ENCODE measurements around the gene GPR85.
"Not testable (repeated sequence)": the region's sequence is repeated elsewhere in the genome, so short reads cannot be mapped to it uniquely, and the experiment has no call there.

The GPR85 gene

GRCh38 chr7:113086431-113086888 lies at the start of gene GPR85:
TSS of gene GPR85 (minus strand) at chr7:113086827. CDS start at chr7:113084721, 2,106 bp downstream.
- no peak within 1 kb of the TSS for H3K27ac Mint-ChIP-seq
- H3K4me1 Mint-ChIP-seq, result peaks cover 11% of the 10 kb centered on the region
- H3K27me3 Mint-ChIP-seq, result peaks cover 38% of the 10 kb centered on the region
- no peaks in the 10 kb centered on the region for H3K9me3 Mint-ChIP-seq
- H3K36me3 Mint-ChIP-seq, result no peaks in the 10 kb centered on the region
- H3K4me3 Mint-ChIP-seq, result peak within 1 kb of the TSS; percentile 66
- ATAC-seq, result peak; percentile 82

- no peaks in the 10 kb centered on the region for H3K36me3 Mint-ChIP-seq
- no peaks in the 10 kb centered on the region for H3K4me1 Mint-ChIP-seq
- ATAC-seq, result no peak
- H3K9me3 Mint-ChIP-seq, result no peaks in the 10 kb centered on the region
- H3K4me3 Mint-ChIP-seq, result no peak overlapping the region
- H3K27ac Mint-ChIP-seq, result no peak overlapping the region
- H3K27me3 Mint-ChIP-seq, result no peaks in the 10 kb centered on the region
Measured at GRCh38 chr7:113134025-113134424, 47.4 kb upstream of the GPR85 start.

GRCh38 chr7:113131367-113131766 lies 44.7 kb upstream of the GPR85 start:
- H3K27me3 Mint-ChIP-seq, result no peaks in the 10 kb centered on the region

GRCh38 chr7:113128031-113128430 lies 41.4 kb upstream of the GPR85 start:
- Mint-ChIP-seq H3K36me3 (no peaks in the 10 kb centered on the region), H3K27ac (no peak overlapping the region), H3K27me3 (no peaks in the 10 kb centered on the region), H3K4me1 (no peaks in the 10 kb centered on the region), H3K4me3 (no peak overlapping the region), H3K9me3 (no peaks in the 10 kb centered on the region)
- ATAC-seq, result no peak

More at GRCh38 chr7:113131367-113131766, 44.7 kb upstream of the GPR85 start:
- Mint-ChIP-seq H3K9me3 (no peaks in the 10 kb centered on the region), H3K36me3 (no peaks in the 10 kb centered on the region), H3K4me3 (no peak overlapping the region), H3K27ac (no peak overlapping the region), H3K4me1 (no peaks in the 10 kb centered on the region)
- ATAC-seq, result no peak

- Mint-ChIP-seq H3K36me3 (no peaks in the 10 kb centered on the region), H3K4me1 (peaks cover 8% of the 10 kb centered on the region), H3K9me3 (no peaks in the 10 kb centered on the region), H3K27me3 (no peaks in the 10 kb centered on the region), H3K4me3 (no peak overlapping the region), H3K27ac (no peak overlapping the region)
- ATAC-seq, result no peak
Measured at GRCh38 chr7:113125728-113126127, 39.1 kb upstream of the GPR85 start.

- Mint-ChIP-seq H3K36me3 (no peaks in the 10 kb centered on the region), H3K4me1 (peaks cover 20% of the 10 kb centered on the region), H3K9me3 (no peaks in the 10 kb centered on the region), H3K4me3 (no peak overlapping the region), H3K27ac (no peak overlapping the region), H3K27me3 (no peaks in the 10 kb centered on the region)
- no peak for ATAC-seq
Measured at GRCh38 chr7:113122744-113123143, 36.1 kb upstream of the GPR85 start.

GRCh38 chr7:113120647-113121046 lies 34.0 kb upstream of the GPR85 start:
- Mint-ChIP-seq H3K36me3 (no peaks in the 10 kb centered on the region), H3K4me3 (no peak overlapping the region), H3K4me1 (peaks cover 23% of the 10 kb centered on the region), H3K9me3 (no peaks in the 10 kb centered on the region), H3K27ac (no peak overlapping the region), H3K27me3 (no peaks in the 10 kb centered on the region)
- ATAC-seq, result no peak

- Mint-ChIP-seq H3K9me3 (no peaks in the 10 kb centered on the region), H3K27me3 (no peaks in the 10 kb centered on the region), H3K36me3 (peaks cover 3% of the 10 kb centered on the region), H3K4me3 (peak overlapping the region; percentile 86), H3K4me1 (peaks cover 23% of the 10 kb centered on the region), H3K27ac (peak overlapping the region; percentile 89)
- ATAC-seq, result no peak
Measured at GRCh38 chr7:113119429-113119828, 32.8 kb upstream of the GPR85 start.

GRCh38 chr7:113118074-113118959 lies 31.7 kb upstream of the GPR85 start, which contains the start of gene SMIM30:
TSS of gene SMIM30 (minus strand) at chr7:113118554. CDS start at chr7:113117578, 976 bp downstream.
- Mint-ChIP-seq H3K36me3 (peaks cover 10% of the 10 kb centered on the region), H3K9me3 (no peaks in the 10 kb centered on the region), H3K27me3 (no peaks in the 10 kb centered on the region), H3K4me1 (peaks cover 34% of the 10 kb centered on the region), H3K27ac (peak within 1 kb of the TSS; percentile 89), H3K4me3 (peak within 1 kb of the TSS; percentile 86)
- ATAC-seq, result peak; percentile 100

- not testable (repeated sequence) for ATAC-seq, H3K27me3 Mint-ChIP-seq, H3K9me3 Mint-ChIP-seq
- peak overlapping the region; percentile 89 for H3K27ac Mint-ChIP-seq
- peaks cover 17% of the 10 kb centered on the region for H3K36me3 Mint-ChIP-seq
- peak overlapping the region; percentile 86 for H3K4me3 Mint-ChIP-seq
- H3K4me1 Mint-ChIP-seq, result peaks cover 36% of the 10 kb centered on the region
Measured at GRCh38 chr7:113117374-113117774, 30.7 kb upstream of the GPR85 start.

GRCh38 chr7:113113912-113114311 lies 27.3 kb upstream of the GPR85 start:
- Mint-ChIP-seq H3K27me3 (no peaks in the 10 kb centered on the region), H3K36me3 (peaks cover 23% of the 10 kb centered on the region), H3K4me3 (no peak overlapping the region), H3K4me1 (peaks cover 19% of the 10 kb centered on the region), H3K27ac (no peak overlapping the region), H3K9me3 (no peaks in the 10 kb centered on the region)
- no peak for ATAC-seq

- Mint-ChIP-seq H3K4me3 (no peak overlapping the region), H3K27ac (no peak overlapping the region), H3K9me3 (no peaks in the 10 kb centered on the region), H3K4me1 (peaks cover 13% of the 10 kb centered on the region), H3K27me3 (no peaks in the 10 kb centered on the region), H3K36me3 (peaks cover 23% of the 10 kb centered on the region)
- ATAC-seq, result no peak
Measured at GRCh38 chr7:113109718-113110117, 23.1 kb upstream of the GPR85 start.

GRCh38 chr7:113100121-113100603 lies 13.5 kb upstream of the GPR85 start:
- ATAC-seq, result no peak
- Mint-ChIP-seq H3K4me3 (no peak overlapping the region), H3K4me1 (no peaks in the 10 kb centered on the region), H3K27ac (no peak overlapping the region), H3K9me3 (peaks cover 6% of the 10 kb centered on the region), H3K36me3 (peaks cover 5% of the 10 kb centered on the region), H3K27me3 (no peaks in the 10 kb centered on the region)

- H3K4me1 Mint-ChIP-seq, result no peaks in the 10 kb centered on the region
Measured at GRCh38 chr7:113099284-113099919, 12.8 kb upstream of the GPR85 start.

GRCh38 chr7:113094517-113095249 lies 8.1 kb upstream of the GPR85 start:
- Mint-ChIP-seq H3K36me3 (no peaks in the 10 kb centered on the region), H3K27ac (no peak overlapping the region), H3K4me3 (no peak overlapping the region), H3K4me1 (no peaks in the 10 kb centered on the region), H3K27me3 (no peaks in the 10 kb centered on the region), H3K9me3 (no peaks in the 10 kb centered on the region)
- ATAC-seq, result no peak

More at GRCh38 chr7:113099284-113099919, 12.8 kb upstream of the GPR85 start:
- Mint-ChIP-seq H3K27ac (no peak overlapping the region), H3K4me3 (no peak overlapping the region), H3K9me3 (peaks cover 6% of the 10 kb centered on the region), H3K27me3 (no peaks in the 10 kb centered on the region), H3K36me3 (peaks cover 5% of the 10 kb centered on the region)
- no peak for ATAC-seq
